Kidney epithelial cell (primary cell): ENCODE data around the gene FRK. TPM values are rescaled to one million over a fixed set of nuclear protein-coding genes. Genes with fewer than 3 reads are reported as not detected.

ENCODE experiments used
- DNase-seq: peaks from one replicate; pipeline ENCODE4 v3.0.0-alpha.2; 2010; ENCODE audit warnings: low read depth
- H3K27me3 ChIP-seq: 2 replicates; pipeline ENCODE4 v1.6.0; 2011; ENCODE audit warnings: low read length; ENCODE audit not compliant: control insufficient read depth, insufficient read depth
- H3K36me3 ChIP-seq: 2 replicates; pipeline ENCODE4 v1.5.1; 2011; ENCODE audit warnings: low read length; ENCODE audit not compliant: control insufficient read depth, insufficient read depth
- H3K4me3 ChIP-seq: 2 replicates; pipeline ENCODE4 v1.5.1; 2011; ENCODE audit warnings: low read depth, mild to moderate bottlenecking, control low read depth, low read length
- total RNA-seq: library from RNA; depleted of rRNA; stranded (reverse); fragments of >200 nt; gene quantifications from 2 replicates; pipeline ENCODE4 v1.2.3, GENCODE V29; 2015
- TF ChIP-seq, protein P1 (sequence below): IDR thresholded peaks from 2 replicates; pipeline ENCODE4 v1.5.1; 2011; ENCODE audit warnings: mild to moderate bottlenecking, moderate library complexity, low read length, control low read depth, inconsistent platforms; ENCODE audit not compliant: insufficient read depth, poor library complexity, severe bottlenecking

The FRK gene
- total RNA-seq, 1 donor from 2014 or later = 3.1 TPM

DNA sequence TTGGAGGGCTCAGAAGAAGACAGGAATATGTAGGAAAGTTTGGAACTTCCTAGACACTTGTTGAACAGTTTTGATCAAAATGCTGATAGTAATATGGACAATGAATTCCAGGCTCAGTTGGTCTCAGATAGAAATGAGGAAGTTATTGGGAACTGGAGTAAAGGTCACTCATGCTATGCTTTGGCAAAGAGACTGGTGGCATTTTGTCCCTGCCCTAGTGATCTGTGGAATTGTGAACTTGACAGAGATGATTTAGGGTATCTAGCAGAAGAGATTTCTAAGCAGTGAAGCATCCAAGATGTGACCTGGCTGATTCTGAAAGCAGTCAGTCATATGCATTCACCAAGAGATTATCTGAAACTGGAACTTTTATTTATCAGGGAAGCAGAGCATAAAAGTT, 45.1 kb downstream of the FRK start:
- no peak overlapping the region for H3K4me3 ChIP-seq
- TF ChIP-seq, protein P1, sequence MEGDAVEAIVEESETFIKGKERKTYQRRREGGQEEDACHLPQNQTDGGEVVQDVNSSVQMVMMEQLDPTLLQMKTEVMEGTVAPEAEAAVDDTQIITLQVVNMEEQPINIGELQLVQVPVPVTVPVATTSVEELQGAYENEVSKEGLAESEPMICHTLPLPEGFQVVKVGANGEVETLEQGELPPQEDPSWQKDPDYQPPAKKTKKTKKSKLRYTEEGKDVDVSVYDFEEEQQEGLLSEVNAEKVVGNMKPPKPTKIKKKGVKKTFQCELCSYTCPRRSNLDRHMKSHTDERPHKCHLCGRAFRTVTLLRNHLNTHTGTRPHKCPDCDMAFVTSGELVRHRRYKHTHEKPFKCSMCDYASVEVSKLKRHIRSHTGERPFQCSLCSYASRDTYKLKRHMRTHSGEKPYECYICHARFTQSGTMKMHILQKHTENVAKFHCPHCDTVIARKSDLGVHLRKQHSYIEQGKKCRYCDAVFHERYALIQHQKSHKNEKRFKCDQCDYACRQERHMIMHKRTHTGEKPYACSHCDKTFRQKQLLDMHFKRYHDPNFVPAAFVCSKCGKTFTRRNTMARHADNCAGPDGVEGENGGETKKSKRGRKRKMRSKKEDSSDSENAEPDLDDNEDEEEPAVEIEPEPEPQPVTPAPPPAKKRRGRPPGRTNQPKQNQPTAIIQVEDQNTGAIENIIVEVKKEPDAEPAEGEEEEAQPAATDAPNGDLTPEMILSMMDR = no peak
- no peaks in the 10 kb centered on the region for H3K27me3 ChIP-seq
- no peaks in the 10 kb centered on the region for H3K36me3 ChIP-seq
- DNase-seq = no peak

DNA sequence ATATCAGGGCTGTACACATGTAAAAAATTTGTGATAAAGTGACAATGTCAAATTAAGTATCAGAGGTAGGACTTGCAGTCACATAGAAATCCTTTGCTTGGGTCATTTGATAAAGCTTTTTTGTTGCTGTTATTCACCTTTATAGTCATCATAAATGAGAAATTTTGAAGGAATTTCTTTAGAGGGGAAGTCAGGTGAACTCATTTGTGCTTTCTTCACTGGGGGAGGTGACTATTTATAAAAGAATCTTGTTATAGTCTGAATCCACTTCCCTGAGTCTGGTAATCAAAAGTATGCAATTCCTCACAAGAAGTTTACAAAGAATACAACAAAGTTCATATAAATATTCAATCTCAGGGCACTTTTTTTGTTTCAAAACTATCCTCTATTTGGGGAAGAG, 47.7 kb downstream of the FRK start:
- DNase-seq = no peak
- Histone ChIP-seq H3K36me3 (no peaks in the 10 kb centered on the region), H3K27me3 (no peaks in the 10 kb centered on the region), H3K4me3 (no peak overlapping the region)
- TF ChIP-seq, protein P1 = no peak

DNA sequence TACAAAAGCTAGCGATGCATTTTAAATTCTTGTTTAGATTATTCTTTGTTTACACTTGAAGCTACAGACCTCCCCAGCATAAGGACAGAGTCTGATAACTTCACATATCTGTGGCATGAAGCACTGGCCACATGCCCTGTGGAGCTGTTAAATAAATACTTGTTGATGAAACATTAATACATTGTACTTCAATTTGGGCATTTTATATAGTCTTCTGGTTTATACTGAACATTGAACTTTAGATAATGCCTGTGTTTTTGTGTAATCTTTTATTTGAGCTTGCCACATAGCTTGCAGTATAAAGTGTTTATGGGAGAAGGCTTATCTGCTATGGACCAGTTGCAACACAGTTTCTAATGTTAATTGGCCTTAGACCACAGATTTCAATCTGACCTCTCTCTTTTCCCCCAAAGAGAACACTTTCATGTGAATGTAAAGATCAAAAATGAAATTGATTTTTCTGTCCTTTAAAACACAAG, 48.2 kb downstream of the FRK start:
- H3K4me3 ChIP-seq = no peak overlapping the region
- TF ChIP-seq, protein P1 = no peak
- H3K27me3 ChIP-seq = no peaks in the 10 kb centered on the region
- no peaks in the 10 kb centered on the region for H3K36me3 ChIP-seq
- no peak for DNase-seq

DNA sequence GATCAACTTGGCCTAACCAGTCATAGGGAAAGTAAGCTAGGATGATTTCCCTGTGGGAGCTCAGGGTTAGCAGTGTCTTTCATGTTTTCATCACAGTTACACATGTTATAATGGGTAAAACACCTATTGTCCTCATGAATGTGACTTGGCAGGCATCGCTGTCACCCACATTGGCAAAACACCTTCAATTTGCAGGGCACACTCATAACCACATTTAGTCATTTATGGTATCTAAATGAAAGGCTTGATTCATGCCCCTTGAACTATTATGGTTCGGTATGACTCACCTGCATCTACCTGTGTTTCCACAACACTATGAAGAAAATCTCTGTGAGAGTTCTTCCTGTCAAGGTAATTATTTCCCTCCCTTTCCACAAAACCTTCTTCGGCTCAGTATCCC, 49.2 kb downstream of the FRK start:
- Histone ChIP-seq H3K4me3 (no peak overlapping the region), H3K27me3 (no peaks in the 10 kb centered on the region), H3K36me3 (no peaks in the 10 kb centered on the region)
- DNase-seq = peak; percentile 37
- TF ChIP-seq, protein P1 = no peak

DNA sequence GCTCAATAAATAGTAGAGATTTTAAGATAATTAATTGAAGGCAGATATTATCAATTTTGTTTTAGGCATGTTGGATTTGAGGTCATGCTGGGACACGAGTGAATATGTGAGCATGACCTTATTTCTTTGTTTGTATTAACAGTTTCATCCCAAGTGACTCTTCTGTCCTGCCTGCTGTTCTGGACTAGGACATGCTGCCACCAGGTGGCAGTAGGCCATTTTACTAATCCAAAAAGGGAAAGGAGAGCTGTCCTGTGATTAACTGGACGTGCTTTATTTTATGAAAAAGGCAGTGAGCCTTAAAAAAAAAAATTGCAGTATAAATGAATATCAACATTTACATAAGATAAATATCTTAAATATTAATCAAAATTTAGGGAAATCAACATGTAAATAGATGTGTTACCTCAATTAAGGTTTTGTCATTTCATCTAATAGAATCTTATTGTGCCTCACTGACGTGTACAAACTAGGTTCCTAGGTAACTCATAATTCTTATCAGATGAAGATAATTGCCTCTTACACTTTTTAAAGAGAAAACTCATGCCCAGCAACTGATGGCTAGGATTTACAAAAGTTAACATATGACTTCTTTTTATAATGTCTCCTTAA, 49.8 kb downstream of the FRK start:
- Histone ChIP-seq H3K27me3 (no peaks in the 10 kb centered on the region), H3K36me3 (no peaks in the 10 kb centered on the region), H3K4me3 (no peak overlapping the region)
- TF ChIP-seq, protein P1 = peak; percentile 74
- no peak for DNase-seq

DNA sequence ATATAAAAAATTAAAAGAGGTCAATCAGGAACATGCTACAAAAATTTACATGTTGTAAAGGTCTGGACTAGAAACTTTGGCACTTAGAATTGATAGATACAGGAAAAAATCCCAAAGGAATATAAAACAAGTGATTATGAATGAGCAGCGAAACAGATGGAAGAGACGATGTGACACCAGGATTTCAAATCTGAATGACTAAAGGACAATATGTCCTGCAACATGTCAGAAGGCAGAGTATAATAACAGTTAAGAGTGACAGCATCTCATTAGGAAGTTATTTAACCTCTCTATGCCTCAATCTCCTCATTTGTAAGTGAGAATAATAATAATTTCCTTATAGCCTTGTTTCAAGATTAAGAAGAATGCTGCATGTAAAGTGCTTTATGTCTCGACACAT, 50.3 kb downstream of the FRK start:
- Histone ChIP-seq H3K4me3 (no peak overlapping the region), H3K27me3 (no peaks in the 10 kb centered on the region), H3K36me3 (no peaks in the 10 kb centered on the region)
- no peak for DNase-seq
- TF ChIP-seq, protein P1 = no peak
